IPS-15b (cell line): ENCODE measurements around the gene KIF19.

Experiments used
- H3K27me3 ChIP-seq: one replicate; pipeline ENCODE4 v1.6.1; 2013; ENCODE audit warnings: low read length; ENCODE audit not compliant: control insufficient read depth, insufficient read depth
- H3K36me3 ChIP-seq: one replicate; pipeline ENCODE4 v1.6.1; 2013; ENCODE audit warnings: low read length; ENCODE audit not compliant: control insufficient read depth, insufficient read depth
- H3K4me1 ChIP-seq: one replicate; pipeline ENCODE4 v1.6.1; 2013; ENCODE audit warnings: mild to moderate bottlenecking, low read length; ENCODE audit not compliant: control insufficient read depth, insufficient read depth
- H3K4me3 ChIP-seq: one replicate; pipeline ENCODE4 v1.5.1; 2013; ENCODE audit warnings: low read depth, low read length
- H3K9ac ChIP-seq: one replicate; pipeline ENCODE4 v1.6.1; 2013; ENCODE audit warnings: low read depth, mild to moderate bottlenecking, low read length
- H3K9me3 ChIP-seq: one replicate; pipeline ENCODE4 v1.6.1; 2013; ENCODE audit warnings: mild to moderate bottlenecking, low read length; ENCODE audit not compliant: control insufficient read depth, insufficient read depth

The KIF19 gene

GRCh38 chr17:74307984-74308773 lies 17.8 kb upstream of the KIF19 start:
- Histone ChIP-seq H3K27me3 (no peaks in the 10 kb centered on the region), H3K9me3 (no peaks in the 10 kb centered on the region), H3K4me3 (no peak overlapping the region), H3K4me1 (no peaks in the 10 kb centered on the region), H3K9ac (no peak overlapping the region), H3K36me3 (no peaks in the 10 kb centered on the region)

GRCh38 chr17:74309902-74310301 lies 16.1 kb upstream of the KIF19 start:
- Histone ChIP-seq H3K9ac (no peak overlapping the region), H3K4me3 (no peak overlapping the region), H3K4me1 (no peaks in the 10 kb centered on the region), H3K9me3 (no peaks in the 10 kb centered on the region), H3K36me3 (no peaks in the 10 kb centered on the region), H3K27me3 (no peaks in the 10 kb centered on the region)

- no peaks in the 10 kb centered on the region for H3K27me3 ChIP-seq
- H3K4me3 ChIP-seq, result no peak overlapping the region
- no peak overlapping the region for H3K9ac ChIP-seq
- H3K36me3 ChIP-seq, result no peaks in the 10 kb centered on the region
- H3K4me1 ChIP-seq, result no peaks in the 10 kb centered on the region
- H3K9me3 ChIP-seq, result no peaks in the 10 kb centered on the region
These were observed 11.1 kb upstream of the KIF19 start for GRCh38 chr17:74314877-74315276.

- H3K9me3 ChIP-seq, result no peaks in the 10 kb centered on the region
- H3K4me3 ChIP-seq, result no peak overlapping the region
- H3K27me3 ChIP-seq, result no peaks in the 10 kb centered on the region
- no peaks in the 10 kb centered on the region for H3K36me3 ChIP-seq
- no peaks in the 10 kb centered on the region for H3K4me1 ChIP-seq
- H3K9ac ChIP-seq, result no peak overlapping the region
These were observed 9.8 kb upstream of the KIF19 start for GRCh38 chr17:74316220-74316619.

- Histone ChIP-seq H3K27me3 (no peaks in the 10 kb centered on the region), H3K36me3 (no peaks in the 10 kb centered on the region), H3K4me3 (no peak overlapping the region), H3K9ac (no peak overlapping the region), H3K9me3 (no peaks in the 10 kb centered on the region), H3K4me1 (no peaks in the 10 kb centered on the region)
These were observed 9.0 kb upstream of the KIF19 start for GRCh38 chr17:74317071-74317470.

- Histone ChIP-seq H3K9ac (no peak overlapping the region), H3K9me3 (no peaks in the 10 kb centered on the region), H3K36me3 (no peaks in the 10 kb centered on the region), H3K27me3 (no peaks in the 10 kb centered on the region), H3K4me3 (no peak overlapping the region), H3K4me1 (no peaks in the 10 kb centered on the region)
These were observed 7.6 kb upstream of the KIF19 start for GRCh38 chr17:74318391-74318790.

GRCh38 chr17:74324521-74324920 lies 1.5 kb upstream of the KIF19 start:
- H3K4me1 ChIP-seq, result peaks cover 6% of the 10 kb centered on the region
- H3K9me3 ChIP-seq, result no peaks in the 10 kb centered on the region
- H3K36me3 ChIP-seq, result no peaks in the 10 kb centered on the region
- H3K27me3 ChIP-seq, result peaks cover 24% of the 10 kb centered on the region
- no peak overlapping the region for H3K9ac ChIP-seq
- no peak overlapping the region for H3K4me3 ChIP-seq

- no peak overlapping the region for H3K9ac ChIP-seq
- no peaks in the 10 kb centered on the region for H3K36me3 ChIP-seq
- H3K9me3 ChIP-seq, result no peaks in the 10 kb centered on the region
- peaks cover 6% of the 10 kb centered on the region for H3K4me1 ChIP-seq
- H3K27me3 ChIP-seq, result peaks cover 24% of the 10 kb centered on the region
- peak overlapping the region; percentile 37 for H3K4me3 ChIP-seq
These were observed 667 bp upstream of the KIF19 start for GRCh38 chr17:74325376-74325742.

GRCh38 chr17:74326506-74326905 lies 480 bp downstream of the KIF19 start:
- no peaks in the 10 kb centered on the region for H3K36me3 ChIP-seq
- H3K27me3 ChIP-seq, result peaks cover 24% of the 10 kb centered on the region
- no peaks in the 10 kb centered on the region for H3K9me3 ChIP-seq
- peak overlapping the region; percentile 61 for H3K4me3 ChIP-seq
- H3K4me1 ChIP-seq, result peaks cover 6% of the 10 kb centered on the region
- H3K9ac ChIP-seq, result no peak overlapping the region

- H3K4me1 ChIP-seq, result peaks cover 8% of the 10 kb centered on the region
- H3K4me3 ChIP-seq, result no peak overlapping the region
- H3K9ac ChIP-seq, result no peak overlapping the region
- H3K36me3 ChIP-seq, result no peaks in the 10 kb centered on the region
- H3K27me3 ChIP-seq, result peaks cover 24% of the 10 kb centered on the region
- no peaks in the 10 kb centered on the region for H3K9me3 ChIP-seq
These were observed 2.5 kb downstream of the KIF19 start for GRCh38 chr17:74328487-74328886.

GRCh38 chr17:74329378-74329777 lies 3.4 kb downstream of the KIF19 start:
- H3K9me3 ChIP-seq, result no peaks in the 10 kb centered on the region
- no peak overlapping the region for H3K4me3 ChIP-seq
- no peaks in the 10 kb centered on the region for H3K36me3 ChIP-seq
- peaks cover 23% of the 10 kb centered on the region for H3K27me3 ChIP-seq
- peaks cover 11% of the 10 kb centered on the region for H3K4me1 ChIP-seq
- no peak overlapping the region for H3K9ac ChIP-seq

- Histone ChIP-seq H3K36me3 (no peaks in the 10 kb centered on the region), H3K9me3 (no peaks in the 10 kb centered on the region), H3K4me3 (no peak overlapping the region), H3K27me3 (peaks cover 12% of the 10 kb centered on the region), H3K9ac (no peak overlapping the region), H3K4me1 (peaks cover 20% of the 10 kb centered on the region)
These were observed 4.4 kb downstream of the KIF19 start for GRCh38 chr17:74330446-74330845.
